GM21526 (cell line): Measurements from ENCODE around the gene AKT1.

Experiments used
- ATAC-seq: cut with Tn5 transposase; IDR thresholded peaks from one replicate; pipeline ENCODE4 v1.9.1; 2021; ENCODE audit warnings: moderate library complexity; ENCODE audit not compliant: unreplicated experiment, low FRiP score

AKT1 gene

DNA sequence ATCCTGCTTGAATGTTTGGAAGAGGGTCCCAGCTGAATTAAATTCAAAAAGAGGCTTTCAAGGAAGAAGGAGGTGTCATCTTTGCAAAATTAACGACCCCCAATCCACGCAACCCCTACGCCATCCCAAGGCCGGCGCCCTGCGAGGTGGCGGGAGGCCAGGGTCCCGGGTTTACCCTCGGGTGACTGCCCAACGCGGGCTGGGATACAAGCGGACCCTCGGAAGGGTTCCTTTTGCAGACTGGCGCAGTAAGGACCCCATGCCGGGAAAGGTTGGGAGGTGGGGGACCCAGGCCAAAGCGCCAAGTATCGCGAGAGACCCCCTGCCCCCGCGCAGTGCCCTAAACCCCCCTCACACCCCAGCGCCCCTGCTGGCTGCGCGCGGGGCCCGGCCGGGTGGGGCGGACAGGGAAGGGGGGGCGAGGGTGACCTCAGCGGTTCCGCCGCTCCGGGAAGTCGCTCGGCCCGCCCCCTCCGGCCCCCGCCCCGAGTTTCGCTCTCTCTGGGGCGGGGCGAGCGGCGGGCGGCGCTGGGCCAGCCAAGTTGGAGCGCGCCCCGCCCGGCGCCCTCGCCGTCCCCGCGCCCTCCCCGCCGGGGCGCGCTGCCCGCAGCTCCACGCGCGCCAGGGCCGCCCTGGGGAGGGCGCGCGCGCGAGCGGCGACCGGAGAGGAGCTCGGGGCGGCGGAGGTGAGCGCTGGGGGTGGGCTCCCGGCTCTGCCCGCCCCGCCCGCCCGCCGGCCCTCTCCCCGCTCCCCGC lies 4.6 kb upstream of the AKT1 start:
- ATAC-seq: peak; percentile 41

DNA sequence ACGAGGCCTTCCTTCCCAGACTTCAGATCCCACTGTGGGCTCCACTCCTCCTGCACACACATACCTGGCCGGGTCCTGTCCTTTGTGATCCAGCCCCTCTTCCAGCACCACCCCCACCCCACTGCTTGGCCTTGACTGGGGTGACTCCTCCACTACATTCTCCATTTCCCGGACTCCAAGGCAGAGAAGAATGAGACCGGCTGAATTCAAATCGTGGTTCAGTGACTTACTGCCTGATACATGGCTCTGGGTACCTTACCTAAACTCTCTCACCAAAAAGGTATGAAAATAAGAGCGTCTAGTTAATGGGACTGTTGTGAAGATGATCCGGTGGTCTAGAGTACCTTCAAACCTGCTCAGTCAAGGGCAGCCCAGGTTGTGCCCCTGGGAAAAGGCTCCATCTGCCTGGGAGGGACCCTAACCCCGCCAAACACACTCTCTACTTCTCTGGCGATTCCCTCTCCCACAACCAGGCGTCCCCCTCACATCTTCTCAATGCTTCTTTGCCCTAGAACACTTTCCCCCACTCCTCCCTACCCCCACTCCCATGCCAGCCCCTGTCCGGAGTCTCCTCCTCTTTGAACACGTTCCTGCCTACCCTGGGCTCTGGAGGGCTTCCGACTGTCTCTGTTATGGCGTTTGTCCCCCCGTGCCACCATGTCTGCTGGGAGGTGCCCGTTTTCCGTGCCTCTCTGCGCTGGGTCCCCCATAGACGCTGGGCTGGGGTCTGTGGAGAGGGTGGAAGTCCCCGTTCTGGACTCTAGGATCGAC lies 3.9 kb upstream of the AKT1 start:
- no peak for ATAC-seq

DNA sequence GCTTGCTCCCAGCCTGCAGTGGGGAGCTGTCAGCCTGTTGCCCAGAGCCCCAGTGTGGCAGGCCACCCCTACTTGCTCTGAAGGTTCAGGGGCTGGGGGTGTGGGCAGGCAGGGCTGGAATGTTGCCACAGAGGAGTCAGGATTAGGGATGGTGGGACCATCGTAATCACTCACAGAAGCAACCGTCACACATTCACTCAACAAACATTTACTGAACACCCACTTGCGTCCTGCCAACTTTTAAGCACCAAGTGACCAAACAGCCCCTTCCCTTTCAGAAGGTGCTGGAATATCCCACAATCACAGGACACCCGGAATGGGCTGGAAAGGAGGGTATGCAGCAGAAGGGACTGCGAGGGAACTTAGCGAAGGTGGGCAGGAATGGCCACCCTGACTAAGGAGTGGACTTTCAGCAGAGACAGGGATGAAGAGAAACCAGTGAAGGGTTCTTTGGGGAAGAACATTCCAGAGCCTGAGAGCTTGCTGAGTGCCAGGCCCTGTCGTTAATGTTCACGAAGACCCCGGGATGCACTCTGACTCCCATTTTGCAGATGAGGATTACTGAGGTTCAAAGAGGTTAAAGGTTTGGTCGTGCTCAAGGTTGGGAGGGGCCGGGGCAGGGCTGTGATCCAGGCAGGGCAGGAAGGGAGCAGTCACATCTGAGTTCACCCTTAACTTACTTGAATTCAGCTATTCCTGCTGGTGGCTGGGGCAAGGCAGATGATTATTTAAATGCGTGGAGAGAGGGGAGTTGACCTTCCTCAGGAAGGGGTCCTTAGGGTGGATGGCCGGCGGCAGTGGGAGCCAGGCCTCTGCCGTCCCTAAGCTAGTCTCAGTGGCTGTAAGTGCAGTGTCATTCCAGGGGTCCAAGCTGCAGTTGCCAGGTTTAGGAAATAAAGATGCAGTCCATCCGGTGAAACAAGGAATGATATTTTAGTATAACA lies 3.0 kb upstream of the AKT1 start:
- no peak for ATAC-seq

DNA sequence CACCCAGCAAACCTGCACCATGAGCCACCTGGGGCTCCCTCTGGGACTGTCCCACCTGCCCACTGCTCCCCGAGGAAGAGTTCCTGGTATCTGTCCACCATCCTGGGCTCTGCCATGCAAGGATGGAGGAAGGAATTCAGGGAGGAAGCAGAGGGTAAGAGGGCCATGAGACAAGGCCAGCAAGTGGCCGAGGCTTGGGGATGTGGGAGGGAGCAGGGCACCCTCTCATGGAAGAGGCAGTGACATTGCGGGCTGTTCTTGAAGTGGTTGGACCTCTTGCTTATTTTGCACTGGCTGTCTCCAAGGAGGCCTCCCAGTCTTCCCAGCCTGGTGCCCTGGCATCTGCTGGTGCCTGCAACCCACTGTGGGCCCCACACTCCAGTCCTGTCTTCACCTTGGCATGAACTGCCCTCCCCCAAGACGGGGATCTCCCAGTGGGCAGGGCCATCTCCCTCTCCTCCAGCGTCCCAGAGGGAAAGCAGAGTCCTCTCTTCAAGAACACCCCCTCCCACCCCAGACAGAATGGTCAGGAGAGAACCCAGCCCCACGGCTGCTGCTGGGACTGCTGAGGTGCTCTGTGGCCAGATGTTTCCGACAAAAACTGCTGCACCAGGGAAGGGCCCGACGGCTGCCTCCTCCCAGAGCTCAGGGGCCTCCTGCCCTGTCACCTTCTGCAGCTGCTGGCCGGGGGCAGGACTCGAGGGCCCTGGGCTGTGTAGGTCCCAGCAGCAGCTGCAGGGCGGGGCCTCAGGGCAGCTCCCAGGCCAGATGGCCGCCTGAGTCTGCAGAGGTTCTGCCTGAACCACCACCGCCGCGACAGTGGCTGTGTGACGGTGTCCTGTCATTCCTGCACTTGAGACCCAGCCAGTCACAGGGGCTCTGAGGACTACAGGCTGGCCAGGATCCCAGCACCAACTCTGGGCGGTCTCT lies 1.8 kb upstream of the AKT1 start:
- ATAC-seq: no peak

GRCh38 chr14:104796687-104797081 lies 1.1 kb upstream of the AKT1 start:
- ATAC-seq: no peak

DNA sequence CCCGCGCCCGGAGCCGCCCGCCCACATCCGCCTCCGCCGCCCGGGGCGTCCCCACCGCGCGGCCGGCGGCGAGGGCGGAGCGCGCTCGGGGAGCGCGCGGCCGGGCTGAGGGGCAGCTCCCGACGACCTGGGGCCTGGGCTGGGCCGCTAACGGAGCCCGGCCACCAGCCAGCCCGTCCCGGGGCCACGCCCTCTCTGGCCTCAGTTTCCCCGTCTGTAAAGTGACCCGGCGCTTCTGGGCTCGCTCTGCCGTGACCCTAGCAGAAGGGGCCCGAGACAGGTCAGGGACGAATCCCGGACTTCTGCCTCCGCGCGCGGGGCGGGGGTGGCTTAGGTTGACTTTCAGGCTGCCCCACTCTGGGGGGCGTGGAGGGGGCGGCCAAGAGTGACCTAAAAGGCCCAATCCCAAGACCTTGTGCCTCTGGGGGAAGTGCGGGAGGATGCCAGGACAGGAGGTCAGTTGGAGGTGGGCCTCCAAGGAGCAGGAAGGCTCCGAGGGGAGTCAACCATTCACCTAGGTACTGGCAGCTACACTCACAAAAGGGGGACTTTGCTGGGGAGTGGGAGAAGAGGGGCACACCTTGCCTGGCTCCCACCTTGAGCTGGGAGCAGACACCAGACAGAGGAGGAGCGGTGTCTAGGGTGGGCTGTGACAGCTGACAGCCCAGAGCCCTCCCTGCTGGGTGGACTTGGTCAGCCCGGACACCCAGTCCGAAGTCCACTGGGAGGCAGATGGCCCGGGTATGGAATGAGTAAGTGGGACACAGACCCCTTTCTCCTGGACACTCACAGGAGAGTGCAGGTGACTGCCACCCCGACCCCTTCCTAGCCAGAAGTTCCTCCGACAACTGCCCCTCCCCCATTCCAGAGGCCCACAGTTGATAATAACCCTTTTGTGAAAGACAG lies 486 bp upstream of the AKT1 start:
- ATAC-seq: no peak

GRCh38 chr14:104794631-104794992 lies 936 bp downstream of the AKT1 start:
- no peak for ATAC-seq

- no peak for ATAC-seq
Measured at GRCh38 chr14:104794099-104794498, 1.4 kb downstream of the AKT1 start.

- ATAC-seq: no peak
Measured at GRCh38 chr14:104793703-104793959, 1.9 kb downstream of the AKT1 start.

DNA sequence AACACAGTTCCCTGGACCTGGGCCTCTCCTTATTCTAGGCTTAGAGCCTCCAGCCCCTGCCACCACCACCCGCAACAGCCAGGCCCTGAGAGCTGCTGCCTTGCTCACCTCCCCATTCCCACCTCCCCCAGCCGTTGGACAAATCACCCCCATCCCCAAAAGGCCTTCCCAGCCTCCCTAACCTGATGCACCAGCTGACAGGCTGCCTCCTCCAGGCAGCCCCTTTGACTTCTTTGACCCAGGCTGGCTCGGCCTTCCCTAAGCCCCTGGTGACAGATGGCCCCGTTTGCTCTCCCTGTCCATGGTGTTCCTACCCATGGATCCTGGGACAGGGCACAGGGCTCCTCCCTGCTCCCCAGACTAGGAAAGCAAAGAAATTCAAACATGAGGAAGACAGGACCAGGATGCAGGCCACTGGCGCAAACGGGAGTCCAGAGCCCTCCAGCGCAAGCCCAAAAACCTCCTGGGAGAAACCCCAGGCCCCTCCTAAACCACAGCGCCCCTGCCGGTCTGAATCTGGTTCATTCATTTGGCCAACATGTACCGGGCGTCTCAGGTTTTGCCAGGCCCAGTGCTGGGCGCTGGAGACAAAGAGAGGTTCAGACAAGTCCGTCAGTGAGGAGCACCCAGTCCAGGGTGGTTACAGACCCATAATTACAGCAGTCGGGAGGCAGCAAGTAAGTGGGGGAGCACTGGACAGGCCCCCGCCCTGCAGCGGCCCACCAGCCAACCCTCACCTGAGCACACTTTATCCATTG lies 2.4 kb downstream of the AKT1 start:
- ATAC-seq: no peak

GRCh38 chr14:104792101-104792884 lies 3.3 kb downstream of the AKT1 start:
- ATAC-seq: no peak

- ATAC-seq: no peak
Measured at GRCh38 chr14:104791425-104791824, 4.1 kb downstream of the AKT1 start.

GRCh38 chr14:104789752-104790743 lies 5.5 kb downstream of the AKT1 start:
- no peak for ATAC-seq

GRCh38 chr14:104788873-104789663 lies 6.5 kb downstream of the AKT1 start:
- no peak for ATAC-seq

DNA sequence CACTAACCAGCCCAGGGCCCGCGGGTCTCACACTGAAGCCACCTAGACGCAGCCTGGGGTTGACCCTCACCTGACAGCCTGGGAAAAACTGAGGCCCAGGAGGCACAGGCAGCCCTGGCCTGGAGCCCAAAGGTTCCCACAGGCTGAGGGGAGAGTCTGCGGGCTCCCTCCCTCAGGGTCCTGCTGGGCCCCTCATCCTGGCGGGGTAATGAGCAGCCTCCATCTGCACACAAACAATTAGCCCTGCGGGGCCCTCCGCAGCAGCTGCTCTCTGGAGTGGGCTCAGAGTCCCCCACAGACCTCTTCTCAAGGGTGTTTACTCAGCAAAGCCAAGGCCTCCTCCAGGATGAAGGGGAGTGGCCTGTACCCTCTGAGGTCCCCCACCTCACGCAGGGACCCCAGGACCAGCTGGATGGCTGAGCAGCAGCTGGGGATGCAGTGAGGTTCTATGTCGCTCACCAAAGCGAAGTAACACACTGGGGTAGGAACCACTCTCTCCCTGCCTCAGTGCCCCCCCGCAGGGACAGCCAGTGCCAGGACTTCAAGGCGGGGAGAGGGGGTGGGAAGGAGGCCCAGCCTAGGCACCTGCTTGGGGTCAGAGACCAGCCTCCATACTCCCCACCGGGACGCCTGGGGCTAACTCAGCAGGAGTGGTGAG lies 7.3 kb downstream of the AKT1 start:
- ATAC-seq: no peak
